ENCODE data around the gene GOLGA6C. TPM values are rescaled to one million over a fixed set of nuclear protein-coding genes. Genes with fewer than 3 reads are reported as not detected.
"Not testable (repeated sequence)": the region's sequence is repeated elsewhere in the genome, so short reads cannot be mapped to it uniquely, and the experiment has no call there.

The GOLGA6C gene
- polyA plus RNA-seq, 4 donors, result not detected

- no peak for DNase-seq (ENCODE audit: low read depth in 4 of 4, low spot score in 2 of 4)
Observed at GRCh38 chr15:75225951-75226732, 32.0 kb upstream of the GOLGA6C start.

GRCh38 chr15:75227112-75227511 lies 31.0 kb upstream of the GOLGA6C start:
- DNase-seq (ENCODE audit: low read depth in 4 of 4, low spot score in 2 of 4), result not testable (repeated sequence)

- no peak for DNase-seq (ENCODE audit: low read depth in 4 of 4, low spot score in 2 of 4)
Observed at GRCh38 chr15:75227663-75228280, 30.4 kb upstream of the GOLGA6C start.

GRCh38 chr15:75228787-75229186 lies 29.3 kb upstream of the GOLGA6C start:
- no peak for DNase-seq (ENCODE audit: low read depth in 4 of 4, low spot score in 2 of 4)

GRCh38 chr15:75229191-75230015 lies 28.7 kb upstream of the GOLGA6C start:
- DNase-seq (ENCODE audit: low read depth in 4 of 4, low spot score in 2 of 4), result no peak

GRCh38 chr15:75230016-75230343 lies 28.2 kb upstream of the GOLGA6C start:
- no peak for DNase-seq (ENCODE audit: low read depth in 4 of 4, low spot score in 2 of 4)

GRCh38 chr15:75230551-75231371 lies 27.4 kb upstream of the GOLGA6C start:
- no peak for DNase-seq (ENCODE audit: low read depth in 4 of 4, low spot score in 2 of 4)

GRCh38 chr15:75231836-75232235 lies 26.3 kb upstream of the GOLGA6C start:
- DNase-seq (ENCODE audit: low read depth in 4 of 4, low spot score in 2 of 4), result no peak

- DNase-seq (ENCODE audit: low read depth in 4 of 4, low spot score in 2 of 4), result no peak
Observed at GRCh38 chr15:75232252-75232813, 25.8 kb upstream of the GOLGA6C start.

GRCh38 chr15:75232826-75233503 lies 25.2 kb upstream of the GOLGA6C start:
- no peak for DNase-seq (ENCODE audit: low read depth in 4 of 4, low spot score in 2 of 4)

GRCh38 chr15:75233504-75234190 lies 24.5 kb upstream of the GOLGA6C start:
- DNase-seq (ENCODE audit: low read depth in 4 of 4, low spot score in 2 of 4), result no peak

GRCh38 chr15:75234191-75234810 lies 23.8 kb upstream of the GOLGA6C start:
- DNase-seq (ENCODE audit: low read depth in 4 of 4, low spot score in 2 of 4), result no peak

- no peak for DNase-seq (ENCODE audit: low read depth in 4 of 4, low spot score in 2 of 4)
Observed at GRCh38 chr15:75235051-75235673, 23.0 kb upstream of the GOLGA6C start.

GRCh38 chr15:75235760-75236729 lies 22.1 kb upstream of the GOLGA6C start:
- DNase-seq (ENCODE audit: low read depth in 4 of 4, low spot score in 2 of 4), result no peak

GRCh38 chr15:75237316-75237982 lies 20.7 kb upstream of the GOLGA6C start:
- no peak for DNase-seq (ENCODE audit: low read depth in 4 of 4, low spot score in 2 of 4)

GRCh38 chr15:75238150-75238549 lies 20.0 kb upstream of the GOLGA6C start:
- no peak for DNase-seq (ENCODE audit: low read depth in 4 of 4, low spot score in 2 of 4)

- not testable (repeated sequence) for DNase-seq (ENCODE audit: low read depth in 4 of 4, low spot score in 2 of 4)
Observed at GRCh38 chr15:75245741-75246140, 12.4 kb upstream of the GOLGA6C start.

Measured in left renal cortex interstitium (tissue), 4 donors.